ENCODE measurements around the gene KCTD6. TPM values are rescaled to one million over a fixed set of nuclear protein-coding genes. Genes with fewer than 3 reads are reported as not detected.

KCTD6 gene
- total RNA-seq, 1 donor from 2014 or later = 3.9 TPM

DNA sequence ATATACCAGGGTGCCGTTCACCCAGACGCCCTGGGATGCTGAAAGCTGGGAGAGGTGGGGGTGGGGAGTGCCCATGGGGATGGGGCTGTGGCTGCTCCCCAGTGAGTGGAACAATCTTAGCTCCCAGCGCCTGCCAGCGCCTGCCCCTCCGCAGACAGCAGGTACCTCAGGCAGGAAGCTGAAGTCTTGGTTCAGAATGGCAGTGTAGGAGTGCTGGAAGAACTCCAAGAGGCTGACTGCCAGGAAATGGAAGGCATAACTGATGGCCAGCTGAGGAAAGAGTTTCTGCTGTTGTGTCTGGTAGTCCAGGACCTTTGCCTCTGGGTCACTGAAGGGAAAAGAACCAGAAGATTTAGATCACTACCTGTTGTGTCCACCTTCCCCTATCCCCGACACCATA, 36.7 kb downstream of the KCTD6 start:
- Histone ChIP-seq H3K4me3 (ENCODE audit: low read depth, low read length) (no peak overlapping the region), H3K27me3 (ENCODE audit: control insufficient read depth, insufficient read depth, low read length) (no peaks in the 10 kb centered on the region), H3K36me3 (ENCODE audit: control insufficient read depth, insufficient read depth, low read length) (no peaks in the 10 kb centered on the region)
- FAIRE-seq = no peak
- TF ChIP-seq CTCF (IDR thresholded peaks at IDR 0.05; ENCODE audit: insufficient read depth, low read length, severe bottlenecking) = no peak
- DNase-seq (ENCODE audit: low read depth) = peak; percentile 77

DNA sequence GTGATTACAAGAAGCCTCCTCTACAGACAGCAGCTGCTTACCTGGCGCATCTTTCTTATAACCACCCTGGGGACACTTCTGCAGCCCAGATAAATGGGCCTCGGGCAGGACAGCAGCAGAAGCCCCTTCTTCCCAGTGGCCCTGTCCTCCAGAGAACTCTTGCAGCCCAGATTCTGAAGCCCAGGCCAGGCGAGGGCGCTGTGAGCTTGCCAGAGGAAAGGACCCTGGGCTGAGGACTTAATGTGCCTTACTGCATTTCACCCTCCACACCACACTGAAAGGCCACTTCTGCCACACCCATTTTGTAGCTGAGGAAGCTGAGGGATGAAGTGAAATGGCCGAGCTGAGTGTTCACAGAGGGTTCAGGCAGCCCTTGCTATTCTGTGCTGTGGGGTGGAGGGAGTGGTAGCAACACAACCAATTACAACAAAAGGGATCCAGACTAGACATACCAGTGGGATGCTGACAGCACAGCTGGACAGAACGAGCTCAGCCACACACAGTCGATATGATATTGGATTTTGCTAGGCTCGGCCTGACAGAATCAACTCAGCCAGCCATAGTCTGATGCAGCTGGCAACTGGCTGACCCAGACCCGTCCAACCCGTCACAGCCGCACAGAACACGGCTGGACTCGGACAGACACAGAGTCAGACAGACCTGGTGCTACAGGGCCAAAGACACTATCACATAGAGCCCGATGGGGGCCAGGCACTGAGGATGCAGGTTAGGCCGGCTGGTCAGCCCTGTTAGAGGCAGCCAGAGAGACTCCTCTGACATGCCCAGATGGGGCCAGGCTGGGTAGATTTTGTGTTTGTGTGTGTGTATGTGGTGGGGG, 37.8 kb downstream of the KCTD6 start:
- Histone ChIP-seq H3K4me3 (ENCODE audit: low read depth, low read length) (no peak overlapping the region), H3K27me3 (ENCODE audit: control insufficient read depth, insufficient read depth, low read length) (no peaks in the 10 kb centered on the region), H3K36me3 (ENCODE audit: control insufficient read depth, insufficient read depth, low read length) (no peaks in the 10 kb centered on the region)
- FAIRE-seq (peak; percentile 55), DNase-seq (ENCODE audit: low read depth) (no peak)
- peak; percentile 17 for TF ChIP-seq CTCF (IDR thresholded peaks at IDR 0.05; ENCODE audit: insufficient read depth, low read length, severe bottlenecking)

- H3K4me3 ChIP-seq (ENCODE audit: low read depth, low read length) = no peak overlapping the region
- DNase-seq (ENCODE audit: low read depth) (no peak), FAIRE-seq (no peak)
- TF ChIP-seq CTCF (IDR thresholded peaks at IDR 0.05; ENCODE audit: insufficient read depth, low read length, severe bottlenecking) = no peak
- H3K36me3 ChIP-seq (ENCODE audit: control insufficient read depth, insufficient read depth, low read length) = no peaks in the 10 kb centered on the region
- H3K27me3 ChIP-seq (ENCODE audit: control insufficient read depth, insufficient read depth, low read length) = no peaks in the 10 kb centered on the region
Observed at GRCh38 chr3:58530354-58530865, 38.5 kb downstream of the KCTD6 start.

- Histone ChIP-seq H3K27me3 (ENCODE audit: control insufficient read depth, insufficient read depth, low read length) (no peaks in the 10 kb centered on the region), H3K36me3 (ENCODE audit: control insufficient read depth, insufficient read depth, low read length) (no peaks in the 10 kb centered on the region), H3K4me3 (ENCODE audit: low read depth, low read length) (no peak overlapping the region)
- TF ChIP-seq CTCF (IDR thresholded peaks at IDR 0.05; ENCODE audit: insufficient read depth, low read length, severe bottlenecking) = no peak
- FAIRE-seq (no peak), DNase-seq (ENCODE audit: low read depth) (no peak)
Observed at GRCh38 chr3:58531555-58531954, 39.7 kb downstream of the KCTD6 start.

GRCh38 chr3:58531956-58532355, 40.1 kb downstream of the KCTD6 start:
- TF ChIP-seq CTCF (IDR thresholded peaks at IDR 0.05; ENCODE audit: insufficient read depth, low read length, severe bottlenecking) = peak; percentile 9
- Histone ChIP-seq H3K36me3 (ENCODE audit: control insufficient read depth, insufficient read depth, low read length) (no peaks in the 10 kb centered on the region), H3K4me3 (ENCODE audit: low read depth, low read length) (no peak overlapping the region), H3K27me3 (ENCODE audit: control insufficient read depth, insufficient read depth, low read length) (no peaks in the 10 kb centered on the region)
- FAIRE-seq (no peak), DNase-seq (ENCODE audit: low read depth) (peak; percentile 28)

Data from bronchial epithelial cell (primary cell).